Measurements from ENCODE around the gene FN3KRP. TPM values are rescaled to one million over a fixed set of nuclear protein-coding genes. Genes with fewer than 3 reads are reported as not detected.

FN3KRP gene
- total and polyA plus RNA-seq, 10 of the 15 experiments (the other 5 are each of a cell fraction or from before 2014, with no cell fraction given): 1.8 to 50.5 (median 26.5) TPM

- FAIRE-seq: no peak
- no peak overlapping the region for H3K4me2 ChIP-seq (ENCODE audit: control insufficient read depth, insufficient read depth)
Measured at GRCh38 chr17:82686366-82687324, 29.9 kb upstream of the FN3KRP start.

GRCh38 chr17:82687375-82687861, 29.1 kb upstream of the FN3KRP start:
- Histone ChIP-seq H3K4me1 (ENCODE audit: control insufficient read depth, insufficient read depth, low read length) (no peaks in the 10 kb centered on the region), H3K9ac (ENCODE audit: control insufficient read depth, insufficient read depth, low read length) (no peak overlapping the region), H2AFZ (ENCODE audit: control insufficient read depth, low read depth, low read length) (no peak overlapping the region), H3K9me3 (replicated peaks; ENCODE audit: control insufficient read depth, insufficient read depth, low read length) (no peaks in the 10 kb centered on the region), H3K27me3 (replicated peaks in 1 of 2; ENCODE audit: control insufficient read depth in 2 of 2, insufficient read depth in 2 of 2, low read length in 1 of 2) (no peaks in the 10 kb centered on the region), H3K36me3 (ENCODE audit: control insufficient read depth in 2 of 2, insufficient read depth in 2 of 2, low read length in 1 of 2) (no peaks in the 10 kb centered on the region), H4K20me1 (ENCODE audit: control insufficient read depth, insufficient read depth) (no peaks in the 10 kb centered on the region), H3K4me2 (ENCODE audit: control insufficient read depth, insufficient read depth) (no peak overlapping the region), H3K79me2 (ENCODE audit: control insufficient read depth, insufficient read depth, low read length) (no peaks in the 10 kb centered on the region), H3K27ac (ENCODE audit: control insufficient read depth, insufficient read depth) (no peak overlapping the region), H3K4me3 (no peak overlapping the region)
- RAD21 ChIA-PET (ENCODE audit: unreplicated experiment): no interaction called here
- SMC1A ChIA-PET (ENCODE audit: uncharacterized antibody, unreplicated experiment): interaction anchor here (1.0 to 1.2 kb wide), 2 partner anchors 20 to 40 kb away, joined by 3 to 5 read pairs; no protein-coding TSS in a partner anchor
- FAIRE-seq: no peak
- intact Hi-C loops (cut with micrococcal nuclease; ENCODE audit: unreplicated experiment): no loop called here
- DNase-seq (ENCODE audit: low read depth, low spot score): peak; percentile 4
- POLR2A ChIA-PET: no interaction called here
- BruUV-seq (replicated peaks): no TSS peak
- CTCF ChIA-PET: interaction anchor here (0.7 kb wide), 1 partner anchor 10 kb away, joined by 3 read pairs; no protein-coding TSS in a partner anchor
- in situ Hi-C loops (cut with MboI): no loop called here
- TF ChIP-seq BACH1 (IDR thresholded peaks at IDR 0.05; ENCODE audit: borderline replicate concordance): peak; percentile 75; the same call in 1 of the 2 replicates
- no peak for TF ChIP-seq E2F4 (IDR thresholded peaks at IDR 0.05; ENCODE audit: low read depth, low read length)
- TF ChIP-seq FOS (IDR thresholded peaks at IDR 0.05; ENCODE audit: borderline replicate concordance, extremely low read depth, insufficient read length): no peak
- TF ChIP-seq NR2C2 (IDR thresholded peaks at IDR 0.05; ENCODE audit: borderline replicate concordance, control insufficient read depth, insufficient read length, low read depth): no peak
- TF ChIP-seq MEF2A (IDR thresholded peaks at IDR 0.05; ENCODE audit: insufficient read depth, low read depth, low read length): no peak
- peak; percentile 41; the same call in 2 of the 3 replicates for ATAC-seq
- 64% methylated on average over 10 of the region's 10 CpGs for WGBS (ENCODE audit: insufficient coverage, insufficient replicate concordance, low lambda C conversion rate, missing lambda C conversion rate)

More at GRCh38 chr17:82686366-82687324, 29.9 kb upstream of the FN3KRP start:
- no peak for DNase-seq (ENCODE audit: low read depth, low spot score)
- WGBS (ENCODE audit: insufficient coverage, insufficient replicate concordance, low lambda C conversion rate, missing lambda C conversion rate): 78% methylated on average over 19 of the region's 19 CpGs
- 0 out of 2 replicates have a peak, but pooled peaks have one; percentile 18 for TF ChIP-seq NR2F1 (conservative IDR thresholded peaks at IDR 0.05)
- no peak for TF ChIP-seq USF1 (IDR thresholded peaks at IDR 0.05; ENCODE audit: borderline replicate concordance, extremely low read length, insufficient read depth, low read depth, low read length)
- in situ Hi-C loops (cut with MboI) (no loop called here), intact Hi-C loops (cut with micrococcal nuclease; ENCODE audit: unreplicated experiment) (no loop called here)
- Histone ChIP-seq H4K20me1 (ENCODE audit: control insufficient read depth, insufficient read depth) (no peaks in the 10 kb centered on the region), H3K9ac (ENCODE audit: control insufficient read depth, insufficient read depth, low read length) (no peak overlapping the region), H3K4me3 (no peak overlapping the region), H3K79me2 (ENCODE audit: control insufficient read depth, insufficient read depth, low read length) (no peaks in the 10 kb centered on the region), H3K4me1 (ENCODE audit: control insufficient read depth, insufficient read depth, low read length) (no peaks in the 10 kb centered on the region), H3K36me3 (ENCODE audit: control insufficient read depth in 2 of 2, insufficient read depth in 2 of 2, low read length in 1 of 2) (no peaks in the 10 kb centered on the region), H3K27ac (ENCODE audit: control insufficient read depth, insufficient read depth) (no peak overlapping the region), H3K9me3 (replicated peaks; ENCODE audit: control insufficient read depth, insufficient read depth, low read length) (no peaks in the 10 kb centered on the region), H2AFZ (ENCODE audit: control insufficient read depth, low read depth, low read length) (no peak overlapping the region), H3K27me3 (replicated peaks in 1 of 2; ENCODE audit: control insufficient read depth in 2 of 2, insufficient read depth in 2 of 2, low read length in 1 of 2) (no peaks in the 10 kb centered on the region)
- SMC1A ChIA-PET (ENCODE audit: uncharacterized antibody, unreplicated experiment): no interaction called here
- POLR2A ChIA-PET: no interaction called here
- no TSS peak for BruUV-seq (replicated peaks)
- RAD21 ChIA-PET (ENCODE audit: unreplicated experiment): no interaction called here
- CTCF ChIA-PET: interaction anchor here (0.7 kb wide), 1 partner anchor 10 kb away, joined by 3 read pairs; no protein-coding TSS in a partner anchor
- no peak for ATAC-seq

Data from GM12878 (cell line).